Fibroblast of lung (primary cell): Measurements from ENCODE around the gene CCNT1.

Experiments used
- EZH2 ChIP-seq: IDR thresholded peaks from 2 replicates; pipeline ENCODE4 v1.5.1; 2012; ENCODE audit warnings: low read length, control low read depth, mild to moderate bottlenecking; ENCODE audit errors: missing control alignments
- TF ChIP-seq, protein P1 (sequence below), 2 donors: IDR thresholded peaks in 1 of 2; conservative IDR thresholded peaks in 1 of 2; 1 replicate in 1 of 2; 2 replicates in 1 of 2; pipeline ENCODE4 v1.5.1; 2011 to 2012; ENCODE audit warnings: low read length in 2 of 2, control low read depth in 1 of 2, inconsistent platforms in 1 of 2, low read depth in 1 of 2, mild to moderate bottlenecking in 1 of 2

DNA sequence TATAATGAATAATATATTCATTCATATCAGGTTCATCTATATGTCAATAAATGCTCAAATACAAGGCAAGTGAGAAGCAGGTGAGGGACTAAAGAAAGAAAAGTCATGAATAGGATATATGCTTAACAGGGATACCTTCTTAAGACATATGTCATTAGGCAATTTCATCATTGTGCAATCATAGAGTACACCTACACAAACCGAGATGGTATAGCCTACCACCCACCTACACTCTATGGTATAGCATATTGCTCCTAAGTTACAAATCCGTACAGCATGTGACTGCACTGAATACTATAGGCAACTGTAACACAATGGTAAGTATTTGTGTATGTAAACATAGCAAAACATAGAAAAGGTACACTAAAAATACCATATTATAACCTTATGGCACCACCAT is 73.5 kb downstream of the CCNT1 start:
- TF ChIP-seq, protein P1, sequence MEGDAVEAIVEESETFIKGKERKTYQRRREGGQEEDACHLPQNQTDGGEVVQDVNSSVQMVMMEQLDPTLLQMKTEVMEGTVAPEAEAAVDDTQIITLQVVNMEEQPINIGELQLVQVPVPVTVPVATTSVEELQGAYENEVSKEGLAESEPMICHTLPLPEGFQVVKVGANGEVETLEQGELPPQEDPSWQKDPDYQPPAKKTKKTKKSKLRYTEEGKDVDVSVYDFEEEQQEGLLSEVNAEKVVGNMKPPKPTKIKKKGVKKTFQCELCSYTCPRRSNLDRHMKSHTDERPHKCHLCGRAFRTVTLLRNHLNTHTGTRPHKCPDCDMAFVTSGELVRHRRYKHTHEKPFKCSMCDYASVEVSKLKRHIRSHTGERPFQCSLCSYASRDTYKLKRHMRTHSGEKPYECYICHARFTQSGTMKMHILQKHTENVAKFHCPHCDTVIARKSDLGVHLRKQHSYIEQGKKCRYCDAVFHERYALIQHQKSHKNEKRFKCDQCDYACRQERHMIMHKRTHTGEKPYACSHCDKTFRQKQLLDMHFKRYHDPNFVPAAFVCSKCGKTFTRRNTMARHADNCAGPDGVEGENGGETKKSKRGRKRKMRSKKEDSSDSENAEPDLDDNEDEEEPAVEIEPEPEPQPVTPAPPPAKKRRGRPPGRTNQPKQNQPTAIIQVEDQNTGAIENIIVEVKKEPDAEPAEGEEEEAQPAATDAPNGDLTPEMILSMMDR (conservative IDR thresholded peaks at IDR 0.05 in 1 of 2, IDR thresholded peaks at IDR 0.05 in 1 of 2; ENCODE audit: low read depth in 1 of 2, low read length in 2 of 2) = no peak
- TF ChIP-seq EZH2 = no peak
